Measurements from ENCODE around the gene SCYGR1. TPM values are rescaled to one million over a fixed set of nuclear protein-coding genes. Genes with fewer than 3 reads are reported as not detected.

SCYGR1 gene
- total and polyA plus RNA-seq, 2 of the 13 experiments (the other 11 are each of a cell fraction or from before 2014, with no cell fraction given), result not detected

- Histone ChIP-seq H3K9me3 (ENCODE audit: low read length) (no peaks in the 10 kb centered on the region), H3K79me2 (ENCODE audit: insufficient read depth, low read length) (no peaks in the 10 kb centered on the region), H3K4me3 (replicated peaks in 1 of 3; ENCODE audit: insufficient read depth in 1 of 3, low read depth in 2 of 3, low read length in 3 of 3) (no peak overlapping the region), H3K9ac (ENCODE audit: insufficient read depth, low read depth, low read length) (no peak overlapping the region), H3K4me2 (ENCODE audit: low read depth, low read length) (no peak overlapping the region), H4K20me1 (ENCODE audit: insufficient read depth, low read length) (no peaks in the 10 kb centered on the region), H2AFZ (ENCODE audit: low read length) (no peak overlapping the region), H3K27ac (ENCODE audit: extremely low read length, insufficient read depth, low read length) (no peak overlapping the region), H3K36me3 (replicated peaks in 1 of 2; ENCODE audit: control insufficient read depth in 1 of 2, insufficient read depth in 2 of 2, low read length in 2 of 2) (no peaks in the 10 kb centered on the region), H3K27me3 (ENCODE audit: control insufficient read depth in 1 of 2, insufficient read depth in 2 of 2, low read length in 2 of 2) (no peaks in the 10 kb centered on the region), H3K4me1 (ENCODE audit: insufficient read depth, low read length) (peaks cover 15% of the 10 kb centered on the region)
- TF ChIP-seq NFE2L2 (IDR thresholded peaks at IDR 0.05; ENCODE audit: low read length) (no peak), YEATS2 (CRISPR knock-in tag; IDR thresholded peaks at IDR 0.05; ENCODE audit: borderline replicate concordance) (no peak), YEATS4 (CRISPR knock-in tag; IDR thresholded peaks at IDR 0.05; ENCODE audit: borderline replicate concordance) (no peak), ZMAT5 (CRISPR knock-in tag; IDR thresholded peaks at IDR 0.05; ENCODE audit: borderline replicate concordance, low read depth) (no peak), SP140L (CRISPR knock-in tag; IDR thresholded peaks at IDR 0.05; ENCODE audit: borderline replicate concordance) (no peak), ZNF609 (CRISPR knock-in tag; IDR thresholded peaks at IDR 0.05; ENCODE audit: borderline replicate concordance) (no peak), FOXA1 (IDR thresholded peaks at IDR 0.05) (no peak), FOXA1 (CRISPR knock-in tag; IDR thresholded peaks at IDR 0.05) (no peak), FOXP1 (IDR thresholded peaks at IDR 0.05) (no peak), FOXP1 (CRISPR knock-in tag; IDR thresholded peaks at IDR 0.05) (no peak), ZNF335 (CRISPR knock-in tag; IDR thresholded peaks at IDR 0.05) (no peak), ZHX1 (CRISPR knock-in tag; IDR thresholded peaks at IDR 0.05; ENCODE audit: low read depth) (no peak), ZNF414 (CRISPR knock-in tag; IDR thresholded peaks at IDR 0.05) (no peak), EZH2 (conservative IDR thresholded peaks at IDR 0.05; ENCODE audit: low read depth, low read length) (no peak)
- no peak for FAIRE-seq
- CTCF ChIA-PET (ENCODE audit: low intra/inter-chr PET ratio, low total read pairs), result no interaction called here
- no TSS peak for BruUV-seq (replicated peaks)
- in situ Hi-C loops (cut with HindIII; ENCODE audit: extremely low pct_ligation_motif_present, low pct_unique_long_range_greater_than_20kb) (no loop called here), intact Hi-C loops (cut with micrococcal nuclease; ENCODE audit: unreplicated experiment) (no loop called here)
- WGBS (ENCODE audit: low lambda C conversion rate), result 83% methylated on average over 5 of the region's 5 CpGs
- POLR2A ChIA-PET, result no interaction called here
- no peak for ATAC-seq
- no peak for DNase-seq (ENCODE audit: low spot score)
These were observed 19.2 kb downstream of the SCYGR1 start for GRCh38 chr2:227368574-227368973.

Measured in HepG2 (cell line).